NCI-H748 (cell line): ENCODE data around the gene ELOVL7.
"Not testable (repeated sequence)": the region's sequence is repeated elsewhere in the genome, so short reads cannot be mapped to it uniquely, and the experiment has no call there.

ENCODE experiments used
- DNase-seq: peaks from one replicate; lab custom pipeline; 2025; ENCODE audit not compliant: unreplicated experiment; lab: John Stamatoyannopoulos, UW

Gene ELOVL7

GRCh38 chr5:60830581-60831127 is 13.4 kb downstream of the ELOVL7 start:
- no peak for DNase-seq

- DNase-seq: no peak
Observed at GRCh38 chr5:60829490-60830266, 14.4 kb downstream of the ELOVL7 start.

GRCh38 chr5:60827201-60827600 is 16.9 kb downstream of the ELOVL7 start:
- no peak for DNase-seq

- no peak for DNase-seq
Observed at GRCh38 chr5:60826653-60827052, 17.4 kb downstream of the ELOVL7 start.

- no peak for DNase-seq
Observed at GRCh38 chr5:60823574-60823973, 20.5 kb downstream of the ELOVL7 start.

GRCh38 chr5:60822285-60822556 is 21.8 kb downstream of the ELOVL7 start:
- DNase-seq: no peak

GRCh38 chr5:60821488-60822284 is 22.4 kb downstream of the ELOVL7 start:
- DNase-seq: no peak

- DNase-seq: no peak
Observed at GRCh38 chr5:60820593-60821487, 23.2 kb downstream of the ELOVL7 start.

GRCh38 chr5:60816138-60816537 is 27.9 kb downstream of the ELOVL7 start:
- DNase-seq: not testable (repeated sequence)

GRCh38 chr5:60814498-60814897 is 29.6 kb downstream of the ELOVL7 start:
- no peak for DNase-seq

GRCh38 chr5:60812426-60812825 is 31.6 kb downstream of the ELOVL7 start:
- no peak for DNase-seq

GRCh38 chr5:60811105-60811504 is 33.0 kb downstream of the ELOVL7 start:
- no peak for DNase-seq

GRCh38 chr5:60810438-60811085 is 33.5 kb downstream of the ELOVL7 start:
- DNase-seq: no peak

GRCh38 chr5:60809891-60810425 is 34.1 kb downstream of the ELOVL7 start:
- no peak for DNase-seq

GRCh38 chr5:60806591-60807243 is 37.4 kb downstream of the ELOVL7 start:
- no peak for DNase-seq

GRCh38 chr5:60805463-60805862 is 38.6 kb downstream of the ELOVL7 start:
- no peak for DNase-seq

GRCh38 chr5:60803712-60804111 is 40.4 kb downstream of the ELOVL7 start:
- DNase-seq: no peak

GRCh38 chr5:60802986-60803385 is 41.1 kb downstream of the ELOVL7 start:
- DNase-seq: no peak

- DNase-seq: no peak
Observed at GRCh38 chr5:60802226-60802625, 41.8 kb downstream of the ELOVL7 start.
